GM23248 (cell line): ENCODE results near the gene FRAS1.

ENCODE experiments used
- EZH2 ChIP-seq: fragments of 200-600 bp; sonication (generic); IDR thresholded peaks from 2 replicates; pipeline ENCODE4 v1.6.1; 2018; ENCODE audit warnings: antibody characterized with exemption, mild to moderate bottlenecking; ENCODE audit not compliant: insufficient read depth, poor library complexity, severe bottlenecking
- EZH2phosphoT487 ChIP-seq: fragments of 200-600 bp; sonication (generic); IDR thresholded peaks from 2 replicates; pipeline ENCODE4 v1.6.1; 2018; ENCODE audit warnings: antibody characterized with exemption, moderate library complexity, mild to moderate bottlenecking, low read depth; ENCODE audit not compliant: insufficient read depth

DNA sequence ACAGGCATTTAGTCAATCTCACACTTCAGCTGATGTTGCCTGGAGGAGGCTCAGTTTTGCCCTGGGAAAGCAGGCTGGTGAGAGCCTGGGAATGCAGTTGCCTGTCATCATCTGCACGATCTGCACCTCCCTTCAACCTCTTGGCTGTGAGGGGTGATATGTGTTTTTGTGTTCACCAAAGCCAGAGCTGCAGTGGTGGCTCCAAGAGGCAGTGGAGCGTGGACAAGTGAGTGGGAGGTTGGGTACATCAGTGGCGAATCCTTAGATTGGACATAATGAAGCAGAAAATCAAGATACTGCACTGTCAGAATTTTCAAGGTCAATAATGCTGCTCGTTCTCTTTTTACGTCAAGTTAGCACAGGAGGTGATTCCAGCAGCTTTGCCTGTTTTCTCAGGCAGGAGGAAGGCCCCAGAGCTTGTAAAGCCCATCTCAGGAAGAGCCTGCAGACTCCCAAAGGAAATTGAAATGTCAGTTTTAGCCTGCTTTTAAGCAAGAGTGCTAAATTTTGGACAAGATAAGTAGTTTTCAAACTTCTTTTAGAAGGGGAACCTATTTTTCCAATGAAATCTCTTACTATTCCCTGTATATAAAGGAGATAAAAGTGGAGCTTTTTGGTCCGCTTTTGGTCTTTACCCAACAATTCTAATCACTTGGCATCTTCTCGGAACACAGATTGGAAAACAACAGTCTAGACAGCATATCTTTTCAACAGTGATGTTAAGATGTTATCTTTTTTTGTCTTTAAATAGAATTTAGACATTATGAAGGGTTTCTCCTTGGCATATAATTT, 92.8 kb downstream of the FRAS1 start:
- TF ChIP-seq EZH2 (no peak), EZH2phosphoT487 (no peak)
